ENCODE results near the gene ANP32A.
A peak's percentile ranks its signal among the peaks of the same experiment; 100 is the strongest.

ANP32A gene

GRCh38 chr15:68814596-68814995 is 6.1 kb downstream of the ANP32A start:
- Histone ChIP-seq H3K27ac (ENCODE audit: low read depth, low read length) (no peak overlapping the region), H3K9ac (ENCODE audit: low read length in 5 of 5) (no peak overlapping the region), H3K27me3 (ENCODE audit: control insufficient read depth in 5 of 5, insufficient read depth in 4 of 5, low read length in 5 of 5) (no peaks in the 10 kb centered on the region), H3K36me3 (ENCODE audit: control insufficient read depth in 5 of 5, insufficient read depth in 5 of 5, low read length in 5 of 5) (peaks cover 0 to 5% (median 0%) of the 10 kb centered on the region in 5 donors), H3K4me1 (ENCODE audit: control insufficient read depth in 5 of 5, insufficient read depth in 5 of 5, low read length in 5 of 5) (peaks cover 3 to 54% (median 48%) of the 10 kb centered on the region in 5 donors), H3K9me3 (ENCODE audit: control insufficient read depth in 5 of 5, low read length in 5 of 5) (no peaks in the 10 kb centered on the region), H3K4me3 (ENCODE audit: low read depth in 1 of 5, low read length in 5 of 5) (no peak overlapping the region)

GRCh38 chr15:68812597-68813431 is 7.9 kb downstream of the ANP32A start:
- Histone ChIP-seq H3K27ac (ENCODE audit: low read depth, low read length) (peak overlapping the region; percentile 60), H3K9me3 (ENCODE audit: control insufficient read depth in 5 of 5, low read length in 5 of 5) (no peaks in the 10 kb centered on the region), H3K4me1 (ENCODE audit: control insufficient read depth in 5 of 5, insufficient read depth in 5 of 5, low read length in 5 of 5) (peaks cover 3 to 59% (median 51%) of the 10 kb centered on the region in 5 donors), H3K9ac (ENCODE audit: low read length in 5 of 5) (peak overlapping the region in 3 of 5 donors; percentile 4 to 62 (median 28)), H3K4me3 (ENCODE audit: low read depth in 1 of 5, low read length in 5 of 5) (no peak overlapping the region), H3K27me3 (ENCODE audit: control insufficient read depth in 5 of 5, insufficient read depth in 4 of 5, low read length in 5 of 5) (no peaks in the 10 kb centered on the region), H3K36me3 (ENCODE audit: control insufficient read depth in 5 of 5, insufficient read depth in 5 of 5, low read length in 5 of 5) (peaks cover 0 to 5% (median 0%) of the 10 kb centered on the region in 5 donors)

- no peak overlapping the region for H3K9ac ChIP-seq (ENCODE audit: low read length in 5 of 5)
- H3K9me3 ChIP-seq (ENCODE audit: control insufficient read depth in 5 of 5, low read length in 5 of 5), result no peaks in the 10 kb centered on the region
- peaks cover 0 to 7% (median 3%) of the 10 kb centered on the region in 5 donors for H3K36me3 ChIP-seq (ENCODE audit: control insufficient read depth in 5 of 5, insufficient read depth in 5 of 5, low read length in 5 of 5)
- H3K4me1 ChIP-seq (ENCODE audit: control insufficient read depth in 5 of 5, insufficient read depth in 5 of 5, low read length in 5 of 5), result peaks cover 3 to 62% (median 58%) of the 10 kb centered on the region in 5 donors
- H3K4me3 ChIP-seq (ENCODE audit: low read depth in 1 of 5, low read length in 5 of 5), result no peak overlapping the region
- no peaks in the 10 kb centered on the region for H3K27me3 ChIP-seq (ENCODE audit: control insufficient read depth in 5 of 5, insufficient read depth in 4 of 5, low read length in 5 of 5)
- peak overlapping the region; percentile 60 for H3K27ac ChIP-seq (ENCODE audit: low read depth, low read length)
These were observed 8.6 kb downstream of the ANP32A start for GRCh38 chr15:68812069-68812468.

GRCh38 chr15:68809517-68809916 is 11.2 kb downstream of the ANP32A start:
- Histone ChIP-seq H3K9ac (ENCODE audit: low read length in 5 of 5) (no peak overlapping the region), H3K36me3 (ENCODE audit: control insufficient read depth in 5 of 5, insufficient read depth in 5 of 5, low read length in 5 of 5) (peaks cover 0 to 14% (median 5%) of the 10 kb centered on the region in 5 donors), H3K27ac (ENCODE audit: low read depth, low read length) (no peak overlapping the region), H3K4me3 (ENCODE audit: low read depth in 1 of 5, low read length in 5 of 5) (no peak overlapping the region), H3K4me1 (ENCODE audit: control insufficient read depth in 5 of 5, insufficient read depth in 5 of 5, low read length in 5 of 5) (peaks cover 0 to 49% (median 45%) of the 10 kb centered on the region in 5 donors), H3K27me3 (ENCODE audit: control insufficient read depth in 5 of 5, insufficient read depth in 4 of 5, low read length in 5 of 5) (no peaks in the 10 kb centered on the region), H3K9me3 (ENCODE audit: control insufficient read depth in 5 of 5, low read length in 5 of 5) (no peaks in the 10 kb centered on the region)

GRCh38 chr15:68808770-68809169 is 11.9 kb downstream of the ANP32A start:
- H3K9ac ChIP-seq (ENCODE audit: low read length in 5 of 5), result no peak overlapping the region
- no peak overlapping the region for H3K27ac ChIP-seq (ENCODE audit: low read depth, low read length)

GRCh38 chr15:68808091-68808490 is 12.6 kb downstream of the ANP32A start:
- no peak overlapping the region for H3K27ac ChIP-seq (ENCODE audit: low read depth, low read length)
- H3K4me1 ChIP-seq (ENCODE audit: control insufficient read depth in 5 of 5, insufficient read depth in 5 of 5, low read length in 5 of 5), result peaks cover 0 to 40% (median 35%) of the 10 kb centered on the region in 5 donors
- no peaks in the 10 kb centered on the region for H3K9me3 ChIP-seq (ENCODE audit: control insufficient read depth in 5 of 5, low read length in 5 of 5)
- no peaks in the 10 kb centered on the region for H3K27me3 ChIP-seq (ENCODE audit: control insufficient read depth in 5 of 5, insufficient read depth in 4 of 5, low read length in 5 of 5)
- H3K9ac ChIP-seq (ENCODE audit: low read length in 5 of 5), result peak overlapping the region in 1 of 5 donors; percentile 39
- H3K36me3 ChIP-seq (ENCODE audit: control insufficient read depth in 5 of 5, insufficient read depth in 5 of 5, low read length in 5 of 5), result peaks cover 0 to 14% (median 5%) of the 10 kb centered on the region in 5 donors
- H3K4me3 ChIP-seq (ENCODE audit: low read depth in 1 of 5, low read length in 5 of 5), result no peak overlapping the region

More at GRCh38 chr15:68808770-68809169, 11.9 kb downstream of the ANP32A start:
- H3K36me3 ChIP-seq (ENCODE audit: control insufficient read depth in 5 of 5, insufficient read depth in 5 of 5, low read length in 5 of 5), result peaks cover 0 to 14% (median 5%) of the 10 kb centered on the region in 5 donors
- no peaks in the 10 kb centered on the region for H3K9me3 ChIP-seq (ENCODE audit: control insufficient read depth in 5 of 5, low read length in 5 of 5)
- no peak overlapping the region for H3K4me3 ChIP-seq (ENCODE audit: low read depth in 1 of 5, low read length in 5 of 5)
- peaks cover 0 to 45% (median 40%) of the 10 kb centered on the region in 5 donors for H3K4me1 ChIP-seq (ENCODE audit: control insufficient read depth in 5 of 5, insufficient read depth in 5 of 5, low read length in 5 of 5)
- no peaks in the 10 kb centered on the region for H3K27me3 ChIP-seq (ENCODE audit: control insufficient read depth in 5 of 5, insufficient read depth in 4 of 5, low read length in 5 of 5)

- Histone ChIP-seq H3K9me3 (ENCODE audit: control insufficient read depth in 5 of 5, low read length in 5 of 5) (no peaks in the 10 kb centered on the region), H3K27me3 (ENCODE audit: control insufficient read depth in 5 of 5, insufficient read depth in 4 of 5, low read length in 5 of 5) (no peaks in the 10 kb centered on the region), H3K27ac (ENCODE audit: low read depth, low read length) (no peak overlapping the region), H3K4me3 (ENCODE audit: low read depth in 1 of 5, low read length in 5 of 5) (no peak overlapping the region), H3K9ac (ENCODE audit: low read length in 5 of 5) (peak overlapping the region in 2 of 5 donors; percentile 10 to 39), H3K4me1 (ENCODE audit: control insufficient read depth in 5 of 5, insufficient read depth in 5 of 5, low read length in 5 of 5) (peaks cover 0 to 39% (median 28%) of the 10 kb centered on the region in 5 donors), H3K36me3 (ENCODE audit: control insufficient read depth in 5 of 5, insufficient read depth in 5 of 5, low read length in 5 of 5) (peaks cover 0 to 14% (median 5%) of the 10 kb centered on the region in 5 donors)
These were observed 13.4 kb downstream of the ANP32A start for GRCh38 chr15:68807249-68807648.

GRCh38 chr15:68806220-68807060 is 14.3 kb downstream of the ANP32A start:
- Histone ChIP-seq H3K4me3 (ENCODE audit: low read depth in 1 of 5, low read length in 5 of 5) (no peak overlapping the region), H3K36me3 (ENCODE audit: control insufficient read depth in 5 of 5, insufficient read depth in 5 of 5, low read length in 5 of 5) (peaks cover 0 to 14% (median 3%) of the 10 kb centered on the region in 5 donors), H3K4me1 (ENCODE audit: control insufficient read depth in 5 of 5, insufficient read depth in 5 of 5, low read length in 5 of 5) (peaks cover 0 to 43% (median 29%) of the 10 kb centered on the region in 5 donors), H3K9me3 (ENCODE audit: control insufficient read depth in 5 of 5, low read length in 5 of 5) (no peaks in the 10 kb centered on the region), H3K9ac (ENCODE audit: low read length in 5 of 5) (peak overlapping the region in 1 of 5 donors; percentile 10), H3K27ac (ENCODE audit: low read depth, low read length) (no peak overlapping the region), H3K27me3 (ENCODE audit: control insufficient read depth in 5 of 5, insufficient read depth in 4 of 5, low read length in 5 of 5) (no peaks in the 10 kb centered on the region)

GRCh38 chr15:68802373-68802772 is 18.3 kb downstream of the ANP32A start:
- Histone ChIP-seq H3K4me3 (ENCODE audit: low read depth in 1 of 5, low read length in 5 of 5) (no peak overlapping the region), H3K4me1 (ENCODE audit: control insufficient read depth in 5 of 5, insufficient read depth in 5 of 5, low read length in 5 of 5) (peaks cover 2 to 44% (median 38%) of the 10 kb centered on the region in 5 donors), H3K9ac (ENCODE audit: low read length in 5 of 5) (no peak overlapping the region), H3K9me3 (ENCODE audit: control insufficient read depth in 5 of 5, low read length in 5 of 5) (no peaks in the 10 kb centered on the region), H3K27me3 (ENCODE audit: control insufficient read depth in 5 of 5, insufficient read depth in 4 of 5, low read length in 5 of 5) (no peaks in the 10 kb centered on the region), H3K27ac (ENCODE audit: low read depth, low read length) (no peak overlapping the region), H3K36me3 (ENCODE audit: control insufficient read depth in 5 of 5, insufficient read depth in 5 of 5, low read length in 5 of 5) (peaks cover 0 to 12% (median 3%) of the 10 kb centered on the region in 5 donors)

Measured in subcutaneous abdominal adipose tissue (tissue), 5 donors.